HEK293 (cell line): ENCODE results near the gene LAMTOR1.

Experiments used
- KLF9 ChIP-seq: fragments of 450-650 bp; formaldehyde crosslinking; IDR thresholded peaks from 2 replicates; pipeline ENCODE4 v1.5.1; 2016; ENCODE audit warnings: missing biosample characterization, missing genetic modification characterization, low read depth
- ZBTB7A ChIP-seq: fragments of 450-650 bp; formaldehyde crosslinking; IDR thresholded peaks from 2 replicates; pipeline ENCODE4 v1.5.1; 2016; ENCODE audit warnings: low read depth, missing biosample characterization, missing genetic modification characterization
- ZNF138 ChIP-seq: fragments of 450-650 bp; formaldehyde crosslinking; IDR thresholded peaks from 2 replicates; pipeline ENCODE4 v1.5.1; 2016; ENCODE audit warnings: missing biosample characterization, missing genetic modification characterization, borderline replicate concordance
- ZNF302 ChIP-seq: fragments of 450-650 bp; formaldehyde crosslinking; IDR thresholded peaks from 2 replicates; pipeline ENCODE4 v1.5.1; 2016; ENCODE audit warnings: missing biosample characterization, missing genetic modification characterization, low read depth
- ZNF677 ChIP-seq: fragments of 450-650 bp; IDR thresholded peaks from 2 replicates; pipeline ENCODE4 v1.5.0; 2018; ENCODE audit warnings: missing biosample characterization, mild to moderate bottlenecking, missing genetic modification characterization, moderate library complexity
- TF ChIP-seq, protein P1 (sequence below): fragments of 450-650 bp; formaldehyde crosslinking; IDR thresholded peaks from 2 replicates; pipeline ENCODE4 v1.5.1; 2016; ENCODE audit warnings: missing biosample characterization, missing genetic modification characterization
- TF ChIP-seq, protein P2 (sequence below): fragments of 450-650 bp; formaldehyde crosslinking; IDR thresholded peaks from 2 replicates; pipeline ENCODE4 v1.5.0; 2017; ENCODE audit warnings: missing biosample characterization, missing genetic modification characterization, borderline replicate concordance
- TF ChIP-seq, protein P3 (sequence below): fragments of 450-650 bp; formaldehyde crosslinking; IDR thresholded peaks from 2 replicates; pipeline ENCODE4 v1.5.1; 2016; ENCODE audit warnings: missing biosample characterization, missing genetic modification characterization
- TF ChIP-seq, protein P4 (sequence below): fragments of 450-650 bp; IDR thresholded peaks from 2 replicates; pipeline ENCODE4 v1.5.1; 2018; ENCODE audit warnings: missing biosample characterization, missing genetic modification characterization

DNA sequence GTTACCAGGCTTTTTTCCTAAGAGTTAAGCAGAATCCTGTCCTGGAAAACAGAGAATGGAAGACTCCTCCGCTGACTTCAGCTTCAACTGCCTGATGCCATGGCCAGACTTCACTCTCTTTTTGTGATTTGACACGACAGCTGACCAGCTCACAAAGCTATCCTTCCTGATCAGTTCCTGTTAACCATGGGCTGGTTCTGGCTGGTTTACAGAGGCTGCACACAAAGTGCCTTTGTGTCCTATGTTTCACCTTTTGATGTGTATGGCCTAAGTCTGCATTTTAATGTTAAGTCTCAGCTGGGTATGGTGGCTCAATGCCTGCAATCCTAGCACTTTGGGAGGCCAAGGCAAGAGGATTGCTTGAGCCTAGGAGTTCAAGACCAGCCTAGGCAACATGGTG lies 43.5 kb upstream of the LAMTOR1 start:
- TF ChIP-seq, protein P1, sequence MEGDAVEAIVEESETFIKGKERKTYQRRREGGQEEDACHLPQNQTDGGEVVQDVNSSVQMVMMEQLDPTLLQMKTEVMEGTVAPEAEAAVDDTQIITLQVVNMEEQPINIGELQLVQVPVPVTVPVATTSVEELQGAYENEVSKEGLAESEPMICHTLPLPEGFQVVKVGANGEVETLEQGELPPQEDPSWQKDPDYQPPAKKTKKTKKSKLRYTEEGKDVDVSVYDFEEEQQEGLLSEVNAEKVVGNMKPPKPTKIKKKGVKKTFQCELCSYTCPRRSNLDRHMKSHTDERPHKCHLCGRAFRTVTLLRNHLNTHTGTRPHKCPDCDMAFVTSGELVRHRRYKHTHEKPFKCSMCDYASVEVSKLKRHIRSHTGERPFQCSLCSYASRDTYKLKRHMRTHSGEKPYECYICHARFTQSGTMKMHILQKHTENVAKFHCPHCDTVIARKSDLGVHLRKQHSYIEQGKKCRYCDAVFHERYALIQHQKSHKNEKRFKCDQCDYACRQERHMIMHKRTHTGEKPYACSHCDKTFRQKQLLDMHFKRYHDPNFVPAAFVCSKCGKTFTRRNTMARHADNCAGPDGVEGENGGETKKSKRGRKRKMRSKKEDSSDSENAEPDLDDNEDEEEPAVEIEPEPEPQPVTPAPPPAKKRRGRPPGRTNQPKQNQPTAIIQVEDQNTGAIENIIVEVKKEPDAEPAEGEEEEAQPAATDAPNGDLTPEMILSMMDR (tag by site-specific recombination), result no peak
- TF ChIP-seq ZNF677 (tag by site-specific recombination) (no peak), ZNF138 (tag by site-specific recombination) (no peak), ZBTB7A (tag by site-specific recombination) (no peak), ZNF302 (tag by site-specific recombination) (no peak), KLF9 (no peak)
- TF ChIP-seq, protein P2, sequence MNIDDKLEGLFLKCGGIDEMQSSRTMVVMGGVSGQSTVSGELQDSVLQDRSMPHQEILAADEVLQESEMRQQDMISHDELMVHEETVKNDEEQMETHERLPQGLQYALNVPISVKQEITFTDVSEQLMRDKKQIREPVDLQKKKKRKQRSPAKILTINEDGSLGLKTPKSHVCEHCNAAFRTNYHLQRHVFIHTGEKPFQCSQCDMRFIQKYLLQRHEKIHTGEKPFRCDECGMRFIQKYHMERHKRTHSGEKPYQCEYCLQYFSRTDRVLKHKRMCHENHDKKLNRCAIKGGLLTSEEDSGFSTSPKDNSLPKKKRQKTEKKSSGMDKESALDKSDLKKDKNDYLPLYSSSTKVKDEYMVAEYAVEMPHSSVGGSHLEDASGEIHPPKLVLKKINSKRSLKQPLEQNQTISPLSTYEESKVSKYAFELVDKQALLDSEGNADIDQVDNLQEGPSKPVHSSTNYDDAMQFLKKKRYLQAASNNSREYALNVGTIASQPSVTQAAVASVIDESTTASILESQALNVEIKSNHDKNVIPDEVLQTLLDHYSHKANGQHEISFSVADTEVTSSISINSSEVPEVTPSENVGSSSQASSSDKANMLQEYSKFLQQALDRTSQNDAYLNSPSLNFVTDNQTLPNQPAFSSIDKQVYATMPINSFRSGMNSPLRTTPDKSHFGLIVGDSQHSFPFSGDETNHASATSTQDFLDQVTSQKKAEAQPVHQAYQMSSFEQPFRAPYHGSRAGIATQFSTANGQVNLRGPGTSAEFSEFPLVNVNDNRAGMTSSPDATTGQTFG (tag by site-specific recombination), result no peak
- TF ChIP-seq, protein P3, sequence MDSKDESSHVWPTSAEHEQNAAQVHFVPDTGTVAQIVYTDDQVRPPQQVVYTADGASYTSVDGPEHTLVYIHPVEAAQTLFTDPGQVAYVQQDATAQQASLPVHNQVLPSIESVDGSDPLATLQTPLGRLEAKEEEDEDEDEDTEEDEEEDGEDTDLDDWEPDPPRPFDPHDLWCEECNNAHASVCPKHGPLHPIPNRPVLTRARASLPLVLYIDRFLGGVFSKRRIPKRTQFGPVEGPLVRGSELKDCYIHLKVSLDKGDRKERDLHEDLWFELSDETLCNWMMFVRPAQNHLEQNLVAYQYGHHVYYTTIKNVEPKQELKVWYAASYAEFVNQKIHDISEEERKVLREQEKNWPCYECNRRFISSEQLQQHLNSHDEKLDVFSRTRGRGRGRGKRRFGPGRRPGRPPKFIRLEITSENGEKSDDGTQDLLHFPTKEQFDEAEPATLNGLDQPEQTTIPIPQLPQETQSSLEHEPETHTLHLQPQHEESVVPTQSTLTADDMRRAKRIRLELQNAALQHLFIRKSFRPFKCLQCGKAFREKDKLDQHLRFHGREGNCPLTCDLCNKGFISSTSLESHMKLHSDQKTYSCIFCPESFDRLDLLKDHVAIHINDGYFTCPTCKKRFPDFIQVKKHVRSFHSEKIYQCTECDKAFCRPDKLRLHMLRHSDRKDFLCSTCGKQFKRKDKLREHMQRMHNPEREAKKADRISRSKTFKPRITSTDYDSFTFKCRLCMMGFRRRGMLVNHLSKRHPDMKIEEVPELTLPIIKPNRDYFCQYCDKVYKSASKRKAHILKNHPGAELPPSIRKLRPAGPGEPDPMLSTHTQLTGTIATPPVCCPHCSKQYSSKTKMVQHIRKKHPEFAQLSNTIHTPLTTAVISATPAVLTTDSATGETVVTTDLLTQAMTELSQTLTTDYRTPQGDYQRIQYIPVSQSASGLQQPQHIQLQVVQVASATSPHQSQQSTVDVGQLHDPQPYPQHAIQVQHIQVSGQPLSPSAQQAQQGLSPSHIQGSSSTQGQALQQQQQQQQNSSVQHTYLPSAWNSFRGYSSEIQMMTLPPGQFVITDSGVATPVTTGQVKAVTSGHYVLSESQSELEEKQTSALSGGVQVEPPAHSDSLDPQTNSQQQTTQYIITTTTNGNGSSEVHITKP (tag by site-specific recombination), result no peak
- TF ChIP-seq, protein P4, sequence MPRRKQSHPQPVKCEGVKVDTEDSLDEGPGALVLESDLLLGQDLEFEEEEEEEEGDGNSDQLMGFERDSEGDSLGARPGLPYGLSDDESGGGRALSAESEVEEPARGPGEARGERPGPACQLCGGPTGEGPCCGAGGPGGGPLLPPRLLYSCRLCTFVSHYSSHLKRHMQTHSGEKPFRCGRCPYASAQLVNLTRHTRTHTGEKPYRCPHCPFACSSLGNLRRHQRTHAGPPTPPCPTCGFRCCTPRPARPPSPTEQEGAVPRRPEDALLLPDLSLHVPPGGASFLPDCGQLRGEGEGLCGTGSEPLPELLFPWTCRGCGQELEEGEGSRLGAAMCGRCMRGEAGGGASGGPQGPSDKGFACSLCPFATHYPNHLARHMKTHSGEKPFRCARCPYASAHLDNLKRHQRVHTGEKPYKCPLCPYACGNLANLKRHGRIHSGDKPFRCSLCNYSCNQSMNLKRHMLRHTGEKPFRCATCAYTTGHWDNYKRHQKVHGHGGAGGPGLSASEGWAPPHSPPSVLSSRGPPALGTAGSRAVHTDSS (tag by site-specific recombination), result no peak
